Measurements from ENCODE around the gene OR2T33.
"Not testable (repeated sequence)": the region's sequence is repeated elsewhere in the genome, so short reads cannot be mapped to it uniquely, and the experiment has no call there.

The OR2T33 gene

DNA sequence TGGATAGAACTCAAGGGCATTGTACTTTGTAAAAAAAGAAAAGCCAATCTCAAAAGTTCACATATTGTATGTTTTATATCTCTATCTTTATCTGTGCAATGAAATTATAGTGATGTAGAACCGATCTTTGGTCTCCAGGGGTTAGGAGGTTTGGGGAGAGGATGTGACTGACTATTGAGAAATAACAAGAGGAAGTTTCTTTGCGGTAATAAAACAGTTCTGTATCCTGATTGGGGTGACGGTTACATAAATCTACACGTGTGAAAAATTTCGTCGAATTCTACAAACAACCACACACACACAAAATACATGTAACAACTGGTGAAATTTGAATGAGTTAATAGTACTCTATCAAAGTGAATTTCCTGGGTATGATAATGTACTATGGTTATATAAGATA, 10.6 kb upstream of the OR2T33 start:
- TF ChIP-seq, protein P1, sequence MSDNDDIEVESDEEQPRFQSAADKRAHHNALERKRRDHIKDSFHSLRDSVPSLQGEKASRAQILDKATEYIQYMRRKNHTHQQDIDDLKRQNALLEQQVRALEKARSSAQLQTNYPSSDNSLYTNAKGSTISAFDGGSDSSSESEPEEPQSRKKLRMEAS (IDR thresholded peaks at IDR 0.05; ENCODE audit: low read depth, low read length) = no peak; the same call in 1 of the 2 replicates
- TF ChIP-seq MYC (IDR thresholded peaks at IDR 0.05; ENCODE audit: low read depth, low read length) (no peak), POLR2A (IDR thresholded peaks at IDR 0.05; ENCODE audit: extremely low read depth, insufficient read length) (no peak)
- TF ChIP-seq, protein P2, sequence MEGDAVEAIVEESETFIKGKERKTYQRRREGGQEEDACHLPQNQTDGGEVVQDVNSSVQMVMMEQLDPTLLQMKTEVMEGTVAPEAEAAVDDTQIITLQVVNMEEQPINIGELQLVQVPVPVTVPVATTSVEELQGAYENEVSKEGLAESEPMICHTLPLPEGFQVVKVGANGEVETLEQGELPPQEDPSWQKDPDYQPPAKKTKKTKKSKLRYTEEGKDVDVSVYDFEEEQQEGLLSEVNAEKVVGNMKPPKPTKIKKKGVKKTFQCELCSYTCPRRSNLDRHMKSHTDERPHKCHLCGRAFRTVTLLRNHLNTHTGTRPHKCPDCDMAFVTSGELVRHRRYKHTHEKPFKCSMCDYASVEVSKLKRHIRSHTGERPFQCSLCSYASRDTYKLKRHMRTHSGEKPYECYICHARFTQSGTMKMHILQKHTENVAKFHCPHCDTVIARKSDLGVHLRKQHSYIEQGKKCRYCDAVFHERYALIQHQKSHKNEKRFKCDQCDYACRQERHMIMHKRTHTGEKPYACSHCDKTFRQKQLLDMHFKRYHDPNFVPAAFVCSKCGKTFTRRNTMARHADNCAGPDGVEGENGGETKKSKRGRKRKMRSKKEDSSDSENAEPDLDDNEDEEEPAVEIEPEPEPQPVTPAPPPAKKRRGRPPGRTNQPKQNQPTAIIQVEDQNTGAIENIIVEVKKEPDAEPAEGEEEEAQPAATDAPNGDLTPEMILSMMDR (IDR thresholded peaks at IDR 0.05; ENCODE audit: low read depth, low read length) = no peak
- H3K4me3 ChIP-seq (ENCODE audit: low read depth, low read length) = no peak overlapping the region
- peak; percentile 77 for DNase-seq (ENCODE audit: low read depth)

DNA sequence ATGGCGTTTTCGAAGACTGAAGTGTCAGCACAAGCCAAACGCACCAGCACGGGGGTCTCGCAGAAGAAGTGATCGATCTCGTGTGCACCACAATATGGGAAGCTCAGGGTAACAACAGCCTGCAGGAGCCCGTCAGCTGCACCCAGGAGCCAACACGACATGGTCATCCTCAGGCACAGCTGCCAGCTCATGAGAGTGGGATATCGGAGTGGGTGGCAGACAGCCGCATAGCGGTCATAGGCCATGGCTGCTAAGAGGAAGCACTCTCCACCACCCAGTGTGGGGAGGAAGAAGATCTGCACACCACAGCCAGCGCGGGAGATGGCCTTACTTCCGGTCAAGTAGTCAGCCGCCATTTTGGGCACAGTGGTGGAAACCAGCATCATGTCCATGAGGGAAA, 4.6 kb downstream of the OR2T33 start:
- not testable (repeated sequence) for DNase-seq (ENCODE audit: low read depth); H3K4me3 ChIP-seq (ENCODE audit: low read depth, low read length)

DNA sequence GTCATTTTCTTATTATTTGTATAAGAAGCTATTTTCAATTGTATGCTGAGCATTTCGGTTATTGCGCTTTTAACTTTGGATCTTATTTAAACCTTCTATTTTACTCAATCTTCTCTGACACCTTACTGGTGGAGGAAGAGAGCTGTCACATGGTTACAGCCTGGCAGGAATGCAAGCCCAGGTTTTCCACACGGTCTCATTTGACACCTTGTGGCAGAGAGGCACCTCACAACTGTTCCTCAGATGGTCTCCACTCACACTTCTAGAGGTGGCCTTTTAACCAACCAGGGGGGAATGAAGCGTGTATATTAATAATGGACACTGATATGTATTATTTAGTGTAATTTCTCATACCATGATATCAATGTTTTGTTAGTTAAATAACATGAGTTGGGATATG, 9.6 kb downstream of the OR2T33 start:
- TF ChIP-seq, protein P1 (IDR thresholded peaks at IDR 0.05; ENCODE audit: low read depth, low read length) = no peak
- TF ChIP-seq POLR2A (IDR thresholded peaks at IDR 0.05; ENCODE audit: extremely low read depth, insufficient read length) (no peak), MYC (IDR thresholded peaks at IDR 0.05; ENCODE audit: low read depth, low read length) (no peak)
- TF ChIP-seq, protein P2 (IDR thresholded peaks at IDR 0.05; ENCODE audit: low read depth, low read length) = no peak
- H3K4me3 ChIP-seq (ENCODE audit: low read depth, low read length) = no peak overlapping the region
- DNase-seq (ENCODE audit: low read depth) = no peak

DNA sequence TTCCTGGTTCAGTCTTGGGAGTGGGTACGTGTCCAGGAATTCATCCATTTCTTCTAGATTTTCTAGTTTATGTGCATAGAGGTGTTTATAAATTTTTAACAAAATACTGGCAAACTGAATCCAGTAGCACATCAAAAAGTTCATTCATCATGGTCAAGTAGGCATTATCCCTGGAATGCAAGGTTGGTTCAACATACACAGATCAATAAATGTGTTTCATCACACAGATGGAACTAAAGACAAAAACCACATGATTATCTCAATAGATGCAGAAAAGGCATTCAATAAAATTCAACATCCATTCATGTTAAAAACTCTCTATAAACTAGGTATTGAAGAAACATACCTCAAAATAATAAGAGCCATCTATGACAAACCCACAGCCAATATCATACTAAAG, 18.5 kb downstream of the OR2T33 start:
- not testable (repeated sequence) for H3K4me3 ChIP-seq (ENCODE audit: low read depth, low read length); DNase-seq (ENCODE audit: low read depth)

DNA sequence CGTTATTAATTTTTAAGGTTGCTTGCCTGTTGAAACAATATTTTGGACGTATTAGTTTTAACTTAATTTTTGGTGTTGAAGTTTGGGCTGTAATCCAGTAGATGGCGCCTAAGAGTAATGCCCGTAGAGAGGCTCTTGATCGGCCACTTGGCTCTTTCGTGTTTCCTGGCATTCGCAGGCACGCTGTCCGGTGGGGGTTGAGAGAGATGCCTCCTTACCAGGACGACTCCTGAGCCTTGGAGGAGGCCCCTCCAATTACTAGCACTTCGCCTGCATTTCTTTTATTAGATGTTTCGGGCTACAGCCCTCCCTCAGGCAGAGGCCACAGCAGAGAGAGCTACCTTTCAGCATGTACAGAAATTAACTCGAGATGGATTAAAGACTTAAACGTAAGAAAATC, 34.6 kb downstream of the OR2T33 start:
- TF ChIP-seq, protein P2 (IDR thresholded peaks at IDR 0.05; ENCODE audit: low read depth, low read length) = peak; percentile 77
- TF ChIP-seq, protein P1 (IDR thresholded peaks at IDR 0.05; ENCODE audit: low read depth, low read length) = no peak
- TF ChIP-seq MYC (IDR thresholded peaks at IDR 0.05; ENCODE audit: low read depth, low read length) = no peak
- TF ChIP-seq POLR2A (IDR thresholded peaks at IDR 0.05; ENCODE audit: extremely low read depth, insufficient read length) = no peak
- no peak overlapping the region for H3K4me3 ChIP-seq (ENCODE audit: low read depth, low read length)
- DNase-seq (ENCODE audit: low read depth) = peak; percentile 63

DNA sequence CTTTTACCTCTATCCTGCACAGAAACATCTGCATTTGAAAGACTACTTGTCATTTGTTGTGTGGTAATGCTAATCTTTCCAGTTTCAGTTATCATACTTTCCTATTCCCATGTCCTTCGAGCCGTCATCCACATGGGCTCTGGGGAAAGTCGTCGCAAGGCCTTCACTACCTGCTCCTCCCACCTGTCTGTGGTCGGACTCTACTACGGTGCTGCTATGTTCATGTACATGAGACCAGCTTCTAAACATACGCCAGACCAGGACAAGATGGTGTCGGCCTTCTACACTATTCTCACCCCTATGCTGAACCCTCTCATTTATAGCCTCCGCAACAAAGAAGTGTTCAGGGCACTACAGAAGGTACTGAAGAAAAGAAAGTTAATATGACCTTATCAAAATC, 38.3 kb downstream of the OR2T33 start:
- TF ChIP-seq, protein P1 (IDR thresholded peaks at IDR 0.05; ENCODE audit: low read depth, low read length) = no peak
- TF ChIP-seq, protein P2 (IDR thresholded peaks at IDR 0.05; ENCODE audit: low read depth, low read length) = no peak
- no peak for TF ChIP-seq MYC (IDR thresholded peaks at IDR 0.05; ENCODE audit: low read depth, low read length)
- no peak for TF ChIP-seq POLR2A (IDR thresholded peaks at IDR 0.05; ENCODE audit: extremely low read depth, insufficient read length)
- H3K4me3 ChIP-seq (ENCODE audit: low read depth, low read length) = no peak overlapping the region
- no peak for DNase-seq (ENCODE audit: low read depth)

DNA sequence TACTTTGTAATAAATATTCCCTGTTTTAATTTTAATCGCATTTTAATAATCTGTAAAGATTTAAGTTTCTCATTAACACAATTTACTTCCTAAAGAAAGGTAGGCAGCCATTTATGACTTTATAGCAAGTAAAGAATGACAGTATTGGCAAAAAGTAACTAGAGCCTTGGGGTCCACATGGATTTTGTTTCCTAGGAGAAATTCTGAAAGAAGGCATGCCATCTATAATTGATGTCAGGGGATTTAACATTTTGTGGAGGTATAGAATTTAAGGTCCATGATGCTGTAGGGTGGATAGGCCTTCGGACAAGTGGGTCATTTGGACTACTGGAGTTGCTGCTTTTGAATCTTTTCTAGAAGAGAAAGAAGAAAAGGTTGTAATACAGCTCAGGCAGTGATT, 46.7 kb downstream of the OR2T33 start, which contains the start of gene OR2M4:
OR2M4 (plus strand) TSS at position 301 of the 400 bp plus-strand sequence. CDS start 7,512 bp downstream, outside the sequence.
- TF ChIP-seq POLR2A (IDR thresholded peaks at IDR 0.05; ENCODE audit: extremely low read depth, insufficient read length) = no peak
- TF ChIP-seq MYC (IDR thresholded peaks at IDR 0.05; ENCODE audit: low read depth, low read length) = no peak
- TF ChIP-seq, protein P2 (IDR thresholded peaks at IDR 0.05; ENCODE audit: low read depth, low read length) = no peak
- TF ChIP-seq, protein P1 (IDR thresholded peaks at IDR 0.05; ENCODE audit: low read depth, low read length) = no peak
- DNase-seq (ENCODE audit: low read depth) = no peak
- H3K4me3 ChIP-seq (ENCODE audit: low read depth, low read length) = no peak within 1 kb of the TSS

Measured in NB4 (cell line).